GM19023 (cell line): ENCODE results near the gene MDH1B.
A peak's percentile ranks its signal among the peaks of the same experiment; 100 is the strongest.
"Not testable (repeated sequence)": the region's sequence is repeated elsewhere in the genome, so short reads cannot be mapped to it uniquely, and the experiment has no call there.

Experiments used
- ATAC-seq: cut with Tn5 transposase; IDR thresholded peaks from one replicate; pipeline ENCODE4 v1.9.1; 2021; ENCODE audit warnings: mild to moderate bottlenecking, moderate library complexity; ENCODE audit not compliant: unreplicated experiment

Gene MDH1B

GRCh38 chr2:206765242-206766056, at the start of gene MDH1B, which contains the start of gene FASTKD2:
TSS of gene MDH1B (minus strand) at chr2:206765328. CDS start at chr2:206765271, 57 bp downstream.
TSS of gene FASTKD2 (plus strand) at chr2:206765606. CDS start at chr2:206766694, 1,088 bp downstream.
- ATAC-seq = peak; percentile 96

DNA sequence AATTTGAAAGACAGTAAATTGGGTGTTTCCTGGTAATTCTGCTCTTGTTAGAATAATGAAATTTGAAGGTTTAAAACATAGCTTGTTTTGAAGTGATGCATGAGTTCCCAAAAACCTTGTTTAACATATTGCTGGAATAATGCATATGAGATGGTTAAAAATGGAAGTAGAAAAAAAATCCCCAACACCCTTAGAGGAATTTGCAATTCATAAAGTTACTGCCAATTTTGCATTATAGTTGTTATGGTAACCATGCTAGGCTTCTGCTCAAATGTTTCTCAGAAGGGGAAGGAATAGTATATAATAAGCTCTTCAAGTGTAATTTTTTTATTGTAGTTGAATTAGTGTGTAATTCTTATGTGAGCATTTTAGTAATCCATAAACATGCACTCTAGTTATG, 49.4 kb upstream of the MDH1B start:
- ATAC-seq = no peak

- ATAC-seq = not testable (repeated sequence)
These were observed 47.3 kb upstream of the MDH1B start for GRCh38 chr2:206812471-206812870.

DNA sequence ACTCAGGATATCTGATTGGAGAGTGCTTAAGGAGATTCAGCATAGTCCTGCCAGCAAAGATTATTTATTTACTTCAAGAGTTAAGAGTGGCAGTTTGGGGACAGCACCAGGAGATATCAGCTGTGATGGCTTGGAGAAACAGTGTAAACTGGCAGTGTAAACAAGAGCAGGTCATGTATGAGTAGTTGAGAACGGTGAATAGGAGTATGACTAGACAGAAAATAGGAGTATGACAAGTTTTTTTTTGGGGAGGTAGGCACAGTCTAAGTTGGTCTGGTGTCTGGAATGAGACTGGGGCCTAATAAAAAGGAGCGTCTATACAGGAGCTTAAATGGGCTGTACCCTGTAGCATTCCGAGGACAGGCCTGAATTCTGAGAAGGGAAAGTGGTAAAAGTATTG, 42.5 kb upstream of the MDH1B start:
- not testable (repeated sequence) for ATAC-seq

DNA sequence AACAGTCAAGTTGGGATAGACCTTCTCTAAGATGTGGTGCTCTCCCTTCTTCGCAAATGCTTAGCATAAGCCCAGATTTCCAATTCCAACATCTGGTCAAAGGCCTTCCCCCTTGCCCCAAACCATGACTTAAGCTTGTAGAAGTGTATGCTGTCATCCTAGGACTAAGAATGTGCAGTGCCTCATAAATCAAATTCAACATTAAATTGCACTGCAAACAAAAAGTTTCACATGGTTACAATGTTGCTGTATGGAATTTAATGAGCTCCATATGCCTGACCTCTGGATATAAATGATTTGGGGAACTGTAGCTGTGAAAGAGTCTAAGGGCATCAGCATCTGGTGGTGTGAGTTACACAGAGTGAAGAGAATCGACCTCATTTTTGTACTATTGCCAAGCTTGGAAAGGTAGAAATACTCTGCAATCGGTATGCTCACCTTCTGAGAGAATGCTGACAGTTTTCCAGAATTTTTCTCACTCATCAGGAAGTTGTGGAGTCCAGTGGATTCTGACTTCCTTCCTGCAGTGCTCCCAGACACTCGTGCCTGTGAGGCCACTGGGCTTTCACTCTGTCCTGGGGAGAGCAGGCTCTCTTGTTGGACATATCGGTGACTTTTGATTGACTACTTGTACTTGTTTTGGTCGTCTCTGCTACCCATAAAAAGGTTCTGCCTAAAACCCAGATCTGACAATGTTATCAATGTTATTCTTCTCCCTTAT, 40.9 kb upstream of the MDH1B start:
- ATAC-seq = no peak

DNA sequence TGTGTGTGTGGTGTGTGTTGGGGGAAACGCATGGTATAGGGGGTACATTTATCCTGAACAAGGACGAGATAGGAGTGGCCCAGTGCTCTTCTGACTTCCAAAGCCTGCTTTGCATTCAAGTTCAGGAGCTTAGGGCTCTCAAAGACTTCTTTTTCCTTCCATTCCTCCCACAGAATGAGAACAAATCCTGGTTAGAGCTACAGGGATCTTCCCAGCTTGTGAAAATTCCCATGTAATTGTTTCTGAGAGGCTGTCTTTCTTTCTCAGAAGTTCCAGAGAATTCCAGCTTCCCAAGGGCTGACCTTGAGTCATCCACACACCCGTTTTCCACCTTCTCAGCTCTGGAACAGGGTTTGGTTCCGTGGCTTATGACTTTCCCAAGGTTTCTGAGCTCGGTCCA, 39.2 kb upstream of the MDH1B start:
- no peak for ATAC-seq

GRCh38 chr2:206802654-206803514, 37.8 kb upstream of the MDH1B start:
- ATAC-seq = no peak

- ATAC-seq = no peak
These were observed 36.5 kb upstream of the MDH1B start for GRCh38 chr2:206801418-206802189.

DNA sequence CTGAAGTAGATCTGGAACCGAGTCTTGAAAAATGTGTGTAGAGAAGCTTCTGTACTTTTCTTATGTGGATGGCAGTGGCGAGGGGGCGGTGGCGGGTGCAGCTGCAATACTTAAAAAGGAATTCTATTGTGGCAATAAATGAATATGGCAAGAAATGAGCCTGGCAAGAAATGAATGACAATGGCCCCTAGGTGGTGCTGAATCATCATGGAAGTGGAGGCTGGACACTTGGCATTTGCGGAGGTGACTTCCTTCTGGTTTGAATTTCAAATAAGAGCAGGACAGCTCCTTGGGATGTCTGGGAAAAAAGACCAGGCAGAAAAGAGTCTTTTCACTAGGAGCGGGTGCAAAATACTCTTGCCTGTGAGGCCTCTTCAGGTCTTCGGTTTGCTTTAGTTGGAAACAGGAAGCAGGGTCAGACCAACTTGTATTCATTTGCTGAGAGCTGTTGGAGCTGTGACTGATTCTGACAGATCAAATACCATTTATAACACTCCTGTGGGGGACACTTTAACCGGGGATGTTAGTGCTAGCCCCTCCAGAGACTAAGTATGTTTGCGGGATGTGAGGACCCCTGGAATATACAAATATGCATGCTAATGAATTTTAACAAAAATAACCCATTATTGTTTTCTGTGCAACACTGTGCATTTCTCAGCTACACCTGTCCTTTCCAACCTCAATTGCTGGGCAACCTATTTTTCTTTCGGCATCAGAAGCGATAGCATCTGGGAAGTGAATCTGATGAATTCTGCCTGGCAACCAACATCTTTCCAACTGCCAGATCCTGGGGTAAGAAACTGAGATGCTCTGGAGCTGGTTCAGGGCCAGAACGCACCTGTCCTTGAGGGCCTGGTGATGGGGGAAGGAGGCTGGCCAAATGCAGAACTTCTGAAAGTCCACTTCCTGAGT, 35.6 kb upstream of the MDH1B start:
- ATAC-seq = peak; percentile 52

- no peak for ATAC-seq
These were observed 34.0 kb upstream of the MDH1B start for GRCh38 chr2:206799083-206799482.

GRCh38 chr2:206798000-206798399, 32.9 kb upstream of the MDH1B start:
- ATAC-seq = no peak

DNA sequence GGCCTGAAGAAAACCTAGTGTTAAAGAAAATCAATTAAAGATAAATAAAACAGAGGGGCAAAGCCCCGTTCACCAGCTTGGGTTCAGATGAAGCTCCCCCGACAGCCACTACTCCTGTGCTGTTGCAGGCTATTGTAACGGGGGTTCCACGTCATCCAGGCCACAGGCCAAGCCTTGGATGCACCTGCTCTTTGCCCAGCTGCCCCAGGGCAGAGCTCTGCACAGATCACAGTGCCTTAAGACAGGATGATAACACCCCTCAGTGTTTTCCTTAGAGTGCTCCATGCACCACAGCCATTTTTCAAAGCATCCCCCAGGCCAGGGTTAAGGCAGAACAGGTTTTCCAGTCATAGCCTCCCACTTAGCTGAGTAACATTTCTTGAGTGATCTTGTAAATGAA, 32.2 kb upstream of the MDH1B start:
- no peak for ATAC-seq

DNA sequence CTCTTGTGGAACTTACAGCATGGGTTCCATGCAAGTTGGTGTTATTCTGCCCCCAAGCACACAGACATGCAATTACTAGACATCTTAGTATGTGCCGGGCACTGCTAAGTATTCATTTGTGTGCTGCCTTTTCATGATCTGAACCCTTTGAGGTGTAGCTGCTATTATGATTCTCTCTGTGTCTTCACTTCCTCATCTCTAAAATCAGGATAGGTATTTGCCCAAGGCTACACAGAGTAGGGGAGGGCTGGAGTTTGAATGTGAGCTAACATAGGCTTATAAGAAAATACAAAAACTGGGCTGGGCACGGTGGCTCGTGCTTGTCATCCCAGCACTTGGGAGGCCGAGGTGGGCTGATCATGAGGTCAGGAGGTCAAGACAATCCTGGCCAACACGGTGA, 27.5 kb upstream of the MDH1B start:
- ATAC-seq = no peak

DNA sequence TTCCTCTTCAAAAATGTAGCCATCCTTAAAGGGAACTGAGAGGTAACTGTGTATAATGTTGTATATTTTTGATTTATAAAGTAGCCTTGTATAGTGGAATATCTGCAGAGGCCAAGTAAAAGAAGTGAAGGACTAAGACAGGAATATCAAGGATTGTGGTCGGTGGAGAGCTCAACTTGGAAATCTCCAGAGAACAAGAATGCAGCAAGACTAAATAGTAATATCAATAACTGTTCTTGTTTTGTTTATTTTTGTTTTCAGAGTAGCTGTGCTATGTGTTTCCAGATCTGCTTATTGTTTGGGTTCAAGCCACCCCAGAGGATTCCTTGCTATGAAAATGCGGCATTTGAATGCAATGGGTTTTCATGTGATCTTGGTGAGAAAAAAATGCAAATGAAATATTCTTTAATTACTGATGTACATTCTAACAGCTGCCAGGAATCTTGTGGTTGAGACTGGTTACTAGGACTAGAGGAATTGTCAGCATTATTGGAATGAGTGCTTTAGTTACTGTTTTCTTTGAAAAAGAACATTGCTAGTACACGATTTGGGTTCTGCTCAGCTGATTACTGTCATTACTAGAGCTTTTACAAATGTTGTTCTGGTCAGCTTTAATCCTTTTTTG, 25.3 kb upstream of the MDH1B start:
- ATAC-seq = no peak

DNA sequence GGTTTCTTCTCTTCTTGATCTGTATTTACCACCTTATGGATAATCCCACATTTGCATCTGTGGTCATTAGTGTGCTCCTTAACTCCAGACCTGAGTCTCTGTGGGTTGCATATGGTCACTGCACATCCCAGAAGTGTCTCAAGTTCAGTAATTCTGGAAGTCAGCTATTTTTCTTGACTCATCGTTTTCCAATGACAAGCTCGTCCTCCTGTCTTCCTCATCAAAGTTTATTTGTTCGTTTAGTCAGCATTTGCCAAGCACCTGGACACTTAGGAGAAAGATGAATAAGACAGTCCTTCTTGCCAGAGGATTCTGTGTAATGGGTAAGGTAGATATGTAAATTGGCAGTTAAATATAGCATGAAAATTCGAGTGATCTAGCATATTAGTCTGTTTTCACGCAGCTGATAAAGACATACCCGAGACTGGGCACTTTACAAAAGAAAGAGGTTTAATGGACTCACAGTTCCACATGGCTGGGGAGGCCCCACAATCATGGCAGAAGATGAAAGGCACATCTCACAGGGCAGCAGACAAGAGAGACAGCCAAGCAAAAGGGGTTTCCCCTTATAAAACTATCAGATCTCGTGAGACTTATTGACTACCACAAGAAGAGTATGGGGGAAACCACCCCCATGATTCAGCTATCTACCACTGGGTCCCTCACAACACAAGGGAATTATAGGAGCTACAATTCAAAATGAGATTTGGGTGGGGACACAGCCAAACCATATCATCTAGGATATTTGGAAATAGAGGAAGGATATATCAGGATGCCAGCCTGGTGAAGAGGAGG, 19.6 kb upstream of the MDH1B start:
- ATAC-seq = no peak

DNA sequence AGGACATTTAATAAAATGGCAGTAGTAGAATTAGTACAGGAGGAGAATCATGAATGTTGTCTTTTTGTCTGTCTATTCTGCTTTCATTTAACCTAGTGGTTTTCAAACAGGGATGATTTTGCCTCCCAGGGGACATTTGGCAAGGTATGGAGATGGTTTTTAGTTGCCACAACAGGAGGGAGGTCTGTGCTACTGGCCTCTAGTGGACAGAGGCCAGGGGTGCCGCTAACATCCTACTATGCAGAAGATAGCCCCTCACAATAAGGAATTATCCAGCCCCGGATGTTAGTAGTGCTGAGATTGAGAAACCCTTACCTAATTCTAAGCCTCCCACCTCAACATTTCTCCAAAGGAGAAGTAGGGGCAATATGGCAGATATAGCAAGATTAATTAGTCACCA, 18.6 kb upstream of the MDH1B start:
- ATAC-seq = no peak

- no peak for ATAC-seq
These were observed 15.5 kb upstream of the MDH1B start for GRCh38 chr2:206780671-206781070.

DNA sequence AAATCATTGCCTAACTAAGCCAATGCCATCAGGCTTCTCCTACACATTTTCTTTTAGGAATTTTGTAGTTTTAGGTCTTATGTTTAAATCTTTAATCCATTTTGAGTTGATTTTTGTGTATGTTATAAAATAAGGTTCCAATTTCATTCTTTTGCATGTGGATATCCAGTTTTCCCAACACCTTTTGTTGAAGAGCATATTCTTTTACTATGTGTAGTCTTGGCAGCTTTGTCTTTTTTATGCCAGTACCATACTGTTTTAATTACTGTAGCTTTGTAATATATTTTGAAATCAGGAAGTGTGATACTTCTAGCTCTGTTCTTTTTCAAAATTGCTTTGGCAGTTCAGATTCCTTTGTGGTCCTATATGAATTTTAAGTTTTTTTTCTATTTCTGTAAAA, 11.3 kb upstream of the MDH1B start:
- ATAC-seq = no peak
